KBM-7 (cell line): ENCODE data around the gene RAB11A.

Experiments used
- DNase-seq: peaks from one replicate; pipeline ENCODE4 v3.0.0-alpha.2; 2015
- in situ Hi-C: fragments of 300-500 bp; cut with MboI; formaldehyde crosslinking; loops from 2 replicates; pipeline ENCODE4 v1.14.3; 2020; ENCODE audit warnings: low sequenced_read_pairs, low pct_unique_long_range_greater_than_20kb, mixed read lengths

RAB11A gene

GRCh38 chr15:65913631-65914199, 44.4 kb downstream of the RAB11A start:
- in situ Hi-C loops = no loop called here
- no peak for DNase-seq

GRCh38 chr15:65914386-65914785, 45.1 kb downstream of the RAB11A start:
- in situ Hi-C loops = no loop called here
- no peak for DNase-seq

GRCh38 chr15:65914981-65915925, 46.0 kb downstream of the RAB11A start:
- DNase-seq = no peak
- in situ Hi-C loops = no loop called here

- DNase-seq = no peak
- in situ Hi-C loops = no loop called here
These were observed 46.9 kb downstream of the RAB11A start for GRCh38 chr15:65916041-65916663.

GRCh38 chr15:65916664-65917406, 47.5 kb downstream of the RAB11A start:
- in situ Hi-C loops = no loop called here
- DNase-seq = peak; percentile 21

GRCh38 chr15:65917407-65917756, 48.1 kb downstream of the RAB11A start:
- DNase-seq = no peak
- in situ Hi-C loops = no loop called here

- DNase-seq = no peak
- in situ Hi-C loops = no loop called here
These were observed 48.6 kb downstream of the RAB11A start for GRCh38 chr15:65917936-65918335.

- DNase-seq = no peak
- in situ Hi-C loops = no loop called here
These were observed 49.1 kb downstream of the RAB11A start for GRCh38 chr15:65918357-65918920.

GRCh38 chr15:65918945-65919344, 49.7 kb downstream of the RAB11A start:
- DNase-seq = no peak
- in situ Hi-C loops = no loop called here

- in situ Hi-C loops = no loop called here
- no peak for DNase-seq
These were observed 50.1 kb downstream of the RAB11A start for GRCh38 chr15:65919353-65919752.

GRCh38 chr15:65920121-65920520, 50.8 kb downstream of the RAB11A start:
- in situ Hi-C loops = no loop called here
- DNase-seq = no peak

- in situ Hi-C loops = no loop called here
- no peak for DNase-seq
These were observed 51.6 kb downstream of the RAB11A start for GRCh38 chr15:65920825-65921309.

GRCh38 chr15:65921780-65922179, 52.5 kb downstream of the RAB11A start:
- in situ Hi-C loops = no loop called here
- no peak for DNase-seq

GRCh38 chr15:65922621-65923020, 53.3 kb downstream of the RAB11A start:
- no peak for DNase-seq
- in situ Hi-C loops = no loop called here

GRCh38 chr15:65923264-65923663, 54.0 kb downstream of the RAB11A start:
- in situ Hi-C loops = no loop called here
- no peak for DNase-seq

GRCh38 chr15:65924004-65924403, 54.7 kb downstream of the RAB11A start:
- no peak for DNase-seq
- in situ Hi-C loops = no loop called here

- no peak for DNase-seq
- in situ Hi-C loops = no loop called here
These were observed 56.0 kb downstream of the RAB11A start for GRCh38 chr15:65925338-65925737.

- in situ Hi-C loops = no loop called here
- no peak for DNase-seq
These were observed 57.2 kb downstream of the RAB11A start for GRCh38 chr15:65926459-65926858.

- in situ Hi-C loops = no loop called here
- no peak for DNase-seq
These were observed 57.6 kb downstream of the RAB11A start for GRCh38 chr15:65926899-65927298.
